Neuronal stem cell (in vitro differentiated cells): ENCODE measurements around the gene SGMS2.

Experiments
- DNase-seq: peaks from one replicate; pipeline ENCODE4 v3.0.0-alpha.2; 2013; ENCODE audit warnings: low spot score
- H2AFZ ChIP-seq: one replicate; pipeline ENCODE4 v1.6.1; 2013; ENCODE audit warnings: mild to moderate bottlenecking, low read length, inconsistent platforms
- H2AK5ac ChIP-seq: 2 replicates; pipeline ENCODE4 v1.6.1; 2013; ENCODE audit warnings: low read depth, mild to moderate bottlenecking, inconsistent platforms, low read length, moderate library complexity, mixed read lengths
- H2BK120ac ChIP-seq: 2 replicates; pipeline ENCODE4 v1.6.1; 2013; ENCODE audit warnings: low read depth, mild to moderate bottlenecking, inconsistent platforms, low read length, moderate library complexity, mixed read lengths
- H2BK12ac ChIP-seq: one replicate; pipeline ENCODE4 v1.6.1; 2013; ENCODE audit warnings: low read length, inconsistent platforms
- H2BK15ac ChIP-seq: 2 replicates; pipeline ENCODE4 v1.6.1; 2013; ENCODE audit warnings: mild to moderate bottlenecking, low read length, inconsistent platforms, mixed read lengths
- H2BK5ac ChIP-seq: one replicate; pipeline ENCODE4 v1.6.1; 2013; ENCODE audit warnings: inconsistent platforms, mild to moderate bottlenecking, low read length, moderate library complexity
- H3K14ac ChIP-seq: one replicate; pipeline ENCODE4 v1.6.1; 2013; ENCODE audit warnings: low read length, inconsistent platforms
- H3K18ac ChIP-seq: 2 replicates; pipeline ENCODE4 v1.6.1; 2013; ENCODE audit warnings: low read length, inconsistent platforms
- H3K23ac ChIP-seq: 2 replicates; pipeline ENCODE4 v1.6.1; 2013; ENCODE audit warnings: low read depth, mild to moderate bottlenecking, mixed read lengths, low read length, inconsistent platforms; ENCODE audit not compliant: poor library complexity
- H3K27ac ChIP-seq: replicated peaks from 3 replicates; pipeline ENCODE4 v1.5.1; 2013; ENCODE audit warnings: low read length, inconsistent platforms
- H3K27me3 ChIP-seq, 3 experiments: 2 replicates each; pipeline ENCODE4 v1.6.1; 2013; ENCODE audit warnings: low read length in 3 of 3, mild to moderate bottlenecking in 2 of 3, inconsistent platforms in 1 of 3, low read depth in 1 of 3, mixed read lengths in 1 of 3, moderate library complexity in 1 of 3; ENCODE audit not compliant: control insufficient read depth in 3 of 3, insufficient read depth in 3 of 3
- H3K36me3 ChIP-seq, 2 donors: replicated peaks in 1 of 2; 2 replicates each; pipeline ENCODE4 v1.6.1; 2013; ENCODE audit warnings: low read length in 2 of 2; ENCODE audit not compliant: control insufficient read depth in 2 of 2, insufficient read depth in 2 of 2
- H3K4ac ChIP-seq: 2 replicates; pipeline ENCODE4 v1.6.1; 2013; ENCODE audit warnings: inconsistent platforms, mild to moderate bottlenecking, low read length, moderate library complexity
- H3K4me1 ChIP-seq, 2 donors: 1 replicate in 1 of 2; 2 replicates in 1 of 2; pipeline ENCODE4 v1.6.1; 2013; ENCODE audit warnings: low read length in 2 of 2, low read depth in 1 of 2; ENCODE audit not compliant: control insufficient read depth in 2 of 2, insufficient read depth in 1 of 2
- H3K4me2 ChIP-seq: one replicate; pipeline ENCODE4 v1.6.1; 2013; ENCODE audit warnings: mild to moderate bottlenecking, low read length, inconsistent platforms; ENCODE audit not compliant: insufficient read depth, poor library complexity, severe bottlenecking
- H3K4me3 ChIP-seq, 2 donors: 2 replicates each; pipeline ENCODE4 v1.5.1; 2013; ENCODE audit warnings: low read length in 2 of 2, mild to moderate bottlenecking in 2 of 2, inconsistent platforms in 1 of 2, moderate library complexity in 1 of 2
- H3K79me1 ChIP-seq: one replicate; pipeline ENCODE4 v1.6.1; 2013; ENCODE audit warnings: low read depth, mild to moderate bottlenecking, inconsistent platforms, low read length, moderate library complexity
- H3K9ac ChIP-seq: one replicate; pipeline ENCODE4 v1.6.1; 2013; ENCODE audit warnings: mild to moderate bottlenecking, low read depth, low read length, inconsistent platforms; ENCODE audit not compliant: poor library complexity
- H3K9me3 ChIP-seq, 2 donors: replicated peaks in 1 of 2; 2 replicates each; pipeline versions ENCODE3 to v1.6.1; 2013; ENCODE audit warnings: low read length in 2 of 2, mild to moderate bottlenecking in 2 of 2, inconsistent platforms in 1 of 2, low read depth in 1 of 2, mixed read lengths in 1 of 2, moderate library complexity in 1 of 2; ENCODE audit not compliant: control insufficient read depth in 2 of 2, insufficient read depth in 1 of 2
- H4K8ac ChIP-seq: one replicate; pipeline ENCODE4 v1.6.1; 2013; ENCODE audit warnings: low read depth, mild to moderate bottlenecking, inconsistent platforms, low read length, moderate library complexity
- H4K91ac ChIP-seq: one replicate; pipeline ENCODE4 v1.6.1; 2013; ENCODE audit warnings: low read length, low read depth, mild to moderate bottlenecking, inconsistent platforms; ENCODE audit not compliant: poor library complexity
- WGBS, 2 donors: extraction: QIAGEN DNeasy Blood & Tissue Kit; methylation state at CpG; one replicate each; pipeline ENCODE4 v1.1.7; 2013; ENCODE audit warnings: missing lambda C conversion rate in 2 of 2, mixed read lengths in 1 of 2; ENCODE audit not compliant: insufficient read length in 2 of 2, insufficient replicate concordance in 1 of 2; ENCODE audit errors: extremely low coverage in 2 of 2; 5-methylcytosine and 5-hydroxymethylcytosine counted together

The SGMS2 gene

GRCh38 chr4:107843391-107843790 is 18.7 kb downstream of the SGMS2 start:
- no peaks in the 10 kb centered on the region for H3K9me3 ChIP-seq
- no peak overlapping the region for H2BK12ac ChIP-seq
- no peak overlapping the region for H3K4me2 ChIP-seq
- H2BK15ac ChIP-seq: no peak overlapping the region
- no peak overlapping the region for H2AFZ ChIP-seq
- no peak overlapping the region for H2BK120ac ChIP-seq
- no peaks in the 10 kb centered on the region for H3K79me1 ChIP-seq
- no peak overlapping the region for H2AK5ac ChIP-seq
- no peak overlapping the region for H2BK5ac ChIP-seq
- H4K8ac ChIP-seq: no peak overlapping the region
- H3K27me3 ChIP-seq: no peaks in the 10 kb centered on the region
- no peak overlapping the region for H3K4ac ChIP-seq
- H3K4me1 ChIP-seq: no peaks in the 10 kb centered on the region
- H3K14ac ChIP-seq: no peak overlapping the region
- no peak overlapping the region for H3K4me3 ChIP-seq
- WGBS, 2 donors: no CpG with 5 or more reads among the region's 1 CpG
- H3K36me3 ChIP-seq: no peaks in the 10 kb centered on the region
- no peak overlapping the region for H3K9ac ChIP-seq
- DNase-seq: no peak
- H3K18ac ChIP-seq: no peak overlapping the region
- no peak overlapping the region for H3K27ac ChIP-seq
- H3K23ac ChIP-seq: no peak overlapping the region
- H4K91ac ChIP-seq: no peak overlapping the region

- no peak overlapping the region for H2AFZ ChIP-seq
- H3K18ac ChIP-seq: no peak overlapping the region
- no CpG with 5 or more reads among the region's 3 CpGs for WGBS, 2 donors
- no peak overlapping the region for H3K14ac ChIP-seq
- H3K27ac ChIP-seq: no peak overlapping the region
- no peak overlapping the region for H2BK15ac ChIP-seq
- H2BK12ac ChIP-seq: no peak overlapping the region
- H3K4ac ChIP-seq: no peak overlapping the region
- H4K8ac ChIP-seq: no peak overlapping the region
- no peak overlapping the region for H2BK5ac ChIP-seq
- H3K4me1 ChIP-seq: no peaks in the 10 kb centered on the region
- no peak overlapping the region for H3K9ac ChIP-seq
- no peak overlapping the region for H2AK5ac ChIP-seq
- no peak for DNase-seq
- no peaks in the 10 kb centered on the region for H3K36me3 ChIP-seq
- H3K9me3 ChIP-seq: no peaks in the 10 kb centered on the region
- H3K23ac ChIP-seq: no peak overlapping the region
- no peak overlapping the region for H3K4me2 ChIP-seq
- no peak overlapping the region for H4K91ac ChIP-seq
- H3K4me3 ChIP-seq: no peak overlapping the region
- no peaks in the 10 kb centered on the region for H3K79me1 ChIP-seq
- H3K27me3 ChIP-seq: no peaks in the 10 kb centered on the region
- no peak overlapping the region for H2BK120ac ChIP-seq
Observed at GRCh38 chr4:107845681-107846080, 20.9 kb downstream of the SGMS2 start.

- H3K4me1 ChIP-seq: no peaks in the 10 kb centered on the region
- DNase-seq: no peak
- no peak overlapping the region for H2BK120ac ChIP-seq
- H3K23ac ChIP-seq: no peak overlapping the region
- H2BK5ac ChIP-seq: no peak overlapping the region
- no peak overlapping the region for H4K8ac ChIP-seq
- H2BK15ac ChIP-seq: no peak overlapping the region
- H3K9ac ChIP-seq: no peak overlapping the region
- H4K91ac ChIP-seq: no peak overlapping the region
- H3K14ac ChIP-seq: no peak overlapping the region
- no peak overlapping the region for H3K4me3 ChIP-seq
- H3K27me3 ChIP-seq: no peaks in the 10 kb centered on the region
- H3K27ac ChIP-seq: no peak overlapping the region
- H3K4me2 ChIP-seq: no peak overlapping the region
- H2AK5ac ChIP-seq: no peak overlapping the region
- no peaks in the 10 kb centered on the region for H3K79me1 ChIP-seq
- WGBS, 2 donors: no CpG with 5 or more reads among the region's 2 CpGs
- H3K4ac ChIP-seq: no peak overlapping the region
- no peaks in the 10 kb centered on the region for H3K9me3 ChIP-seq
- H3K18ac ChIP-seq: no peak overlapping the region
- H3K36me3 ChIP-seq: no peaks in the 10 kb centered on the region
- H2BK12ac ChIP-seq: no peak overlapping the region
- no peak overlapping the region for H2AFZ ChIP-seq
Observed at GRCh38 chr4:107850438-107850837, 25.7 kb downstream of the SGMS2 start.

GRCh38 chr4:107853444-107854355 is 29.0 kb downstream of the SGMS2 start:
- Histone ChIP-seq H2AFZ (no peak overlapping the region), H2BK120ac (no peak overlapping the region), H3K9me3 (no peaks in the 10 kb centered on the region), H2BK12ac (no peak overlapping the region), H3K4me1 (peaks cover 0 to 2% of the 10 kb centered on the region in 2 donors), H2BK15ac (no peak overlapping the region), H3K14ac (no peak overlapping the region), H3K4ac (no peak overlapping the region), H3K9ac (no peak overlapping the region), H3K79me1 (no peaks in the 10 kb centered on the region), H2BK5ac (no peak overlapping the region), H3K27ac (no peak overlapping the region), H3K4me2 (no peak overlapping the region), H2AK5ac (no peak overlapping the region), H3K36me3 (no peaks in the 10 kb centered on the region), H3K18ac (no peak overlapping the region), H3K27me3 (no peaks in the 10 kb centered on the region), H4K91ac (no peak overlapping the region), H3K23ac (no peak overlapping the region), H3K4me3 (no peak overlapping the region), H4K8ac (no peak overlapping the region)
- no CpG with 5 or more reads among the region's 9 CpGs for WGBS, 2 donors
- DNase-seq: no peak
